ENCODE measurements around the gene MAP4K4.

DNA sequence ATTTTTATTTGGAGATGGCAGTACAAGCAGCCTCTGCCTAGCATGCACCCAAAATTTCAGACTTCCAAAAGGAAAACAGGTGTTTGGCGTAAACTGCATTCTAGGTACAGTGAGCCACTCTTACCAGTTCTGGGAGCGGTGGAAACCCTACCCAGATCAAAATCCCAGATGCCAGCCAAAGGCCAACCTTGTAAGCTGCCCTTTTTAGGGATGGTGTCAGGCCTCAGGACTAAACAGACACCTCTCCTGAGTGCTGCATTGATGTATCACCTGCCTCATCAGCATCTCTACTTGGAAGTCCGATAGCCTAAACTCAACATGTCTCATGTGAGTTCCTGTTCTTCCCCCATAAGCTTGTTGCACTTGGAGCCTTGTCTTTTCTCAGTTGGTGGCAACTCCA is 104.0 kb downstream of the MAP4K4 start:
- TF ChIP-seq, protein P1, sequence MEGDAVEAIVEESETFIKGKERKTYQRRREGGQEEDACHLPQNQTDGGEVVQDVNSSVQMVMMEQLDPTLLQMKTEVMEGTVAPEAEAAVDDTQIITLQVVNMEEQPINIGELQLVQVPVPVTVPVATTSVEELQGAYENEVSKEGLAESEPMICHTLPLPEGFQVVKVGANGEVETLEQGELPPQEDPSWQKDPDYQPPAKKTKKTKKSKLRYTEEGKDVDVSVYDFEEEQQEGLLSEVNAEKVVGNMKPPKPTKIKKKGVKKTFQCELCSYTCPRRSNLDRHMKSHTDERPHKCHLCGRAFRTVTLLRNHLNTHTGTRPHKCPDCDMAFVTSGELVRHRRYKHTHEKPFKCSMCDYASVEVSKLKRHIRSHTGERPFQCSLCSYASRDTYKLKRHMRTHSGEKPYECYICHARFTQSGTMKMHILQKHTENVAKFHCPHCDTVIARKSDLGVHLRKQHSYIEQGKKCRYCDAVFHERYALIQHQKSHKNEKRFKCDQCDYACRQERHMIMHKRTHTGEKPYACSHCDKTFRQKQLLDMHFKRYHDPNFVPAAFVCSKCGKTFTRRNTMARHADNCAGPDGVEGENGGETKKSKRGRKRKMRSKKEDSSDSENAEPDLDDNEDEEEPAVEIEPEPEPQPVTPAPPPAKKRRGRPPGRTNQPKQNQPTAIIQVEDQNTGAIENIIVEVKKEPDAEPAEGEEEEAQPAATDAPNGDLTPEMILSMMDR (IDR thresholded peaks at IDR 0.05; ENCODE audit: low read depth, low read length) = no peak
- no peak for TF ChIP-seq EZH2phosphoT487 (IDR thresholded peaks at IDR 0.05; ENCODE audit: low read depth)
